ENCODE data around the gene STRA8.

Gene STRA8

DNA sequence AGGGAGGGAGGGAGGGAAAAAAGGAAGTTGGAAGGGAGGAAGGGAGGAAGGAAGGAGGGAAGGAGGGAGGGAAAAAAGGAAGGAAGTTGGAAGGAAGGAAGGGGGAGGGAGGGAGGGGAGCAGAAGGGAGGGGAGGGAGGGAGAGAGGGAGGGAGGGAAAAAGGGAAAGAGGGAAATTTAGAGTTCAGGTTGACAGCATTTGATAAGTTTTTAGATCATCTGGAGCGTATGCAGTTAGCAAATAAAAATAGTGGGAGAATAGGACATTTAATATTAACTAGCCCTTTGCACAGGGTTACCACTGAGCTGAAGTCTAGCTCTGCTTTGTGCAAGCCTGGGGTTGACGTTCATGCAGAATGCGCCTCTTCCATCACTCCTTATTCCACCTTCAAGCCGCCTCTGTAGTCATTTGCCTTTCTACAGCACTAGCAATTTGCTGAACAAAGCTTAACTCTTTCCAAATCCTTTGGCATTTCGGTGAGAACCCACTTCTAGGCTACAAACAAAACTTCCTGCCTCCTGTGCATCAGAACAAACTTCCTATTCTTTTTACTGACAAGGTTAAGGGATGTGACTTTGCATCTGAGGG, 8.6 kb downstream of the STRA8 start:
- Histone ChIP-seq H3K27me3 (ENCODE audit: insufficient read depth, low read length) (no peaks in the 10 kb centered on the region), H3K14ac (ENCODE audit: low read length) (no peak overlapping the region), H2AK5ac (ENCODE audit: low read length) (no peak overlapping the region), H2BK12ac (ENCODE audit: low read length) (no peak overlapping the region), H2BK5ac (ENCODE audit: low read depth, low read length, poor library complexity) (no peak overlapping the region), H2BK120ac (ENCODE audit: insufficient read depth, low read length, poor library complexity) (no peak overlapping the region), H3K27ac (ENCODE audit: low read depth, low read length) (no peak overlapping the region), H4K12ac (ENCODE audit: low read depth, low read length) (no peak overlapping the region), H3K4me1 (ENCODE audit: control insufficient read depth in 1 of 2, insufficient read depth in 2 of 2, low read length in 2 of 2) (no peaks in the 10 kb centered on the region), H3K79me2 (ENCODE audit: control insufficient read depth, insufficient read depth, low read length, poor library complexity) (no peaks in the 10 kb centered on the region), H3K4ac (ENCODE audit: low read depth, low read length) (no peak overlapping the region), H3K4me2 (ENCODE audit: low read length) (no peak overlapping the region), H2AFZ (ENCODE audit: insufficient read depth, low read length, poor library complexity) (no peak overlapping the region), H3K9ac (ENCODE audit: low read length) (no peak overlapping the region), H3K36me3 (ENCODE audit: control insufficient read depth in 1 of 2, insufficient read depth in 2 of 2, low read length in 2 of 2) (no peaks in the 10 kb centered on the region), H4K91ac (ENCODE audit: low read depth, low read length) (no peak overlapping the region), H4K8ac (ENCODE audit: low read depth, low read length) (no peak overlapping the region), H3K18ac (ENCODE audit: low read length) (no peak overlapping the region), H3K9me3 (ENCODE audit: insufficient read depth, low read depth, low read length) (peaks cover 2% of the 10 kb centered on the region), H3K4me3 (ENCODE audit: low read depth, low read length) (no peak overlapping the region), H3K79me1 (ENCODE audit: low read length) (no peaks in the 10 kb centered on the region), H3K23ac (ENCODE audit: low read length) (no peak overlapping the region)
- no CpG with 5 or more reads among the region's 5 CpGs for WGBS (ENCODE audit: extremely low coverage, insufficient coverage, insufficient read length)
- DNase-seq, result no peak

DNA sequence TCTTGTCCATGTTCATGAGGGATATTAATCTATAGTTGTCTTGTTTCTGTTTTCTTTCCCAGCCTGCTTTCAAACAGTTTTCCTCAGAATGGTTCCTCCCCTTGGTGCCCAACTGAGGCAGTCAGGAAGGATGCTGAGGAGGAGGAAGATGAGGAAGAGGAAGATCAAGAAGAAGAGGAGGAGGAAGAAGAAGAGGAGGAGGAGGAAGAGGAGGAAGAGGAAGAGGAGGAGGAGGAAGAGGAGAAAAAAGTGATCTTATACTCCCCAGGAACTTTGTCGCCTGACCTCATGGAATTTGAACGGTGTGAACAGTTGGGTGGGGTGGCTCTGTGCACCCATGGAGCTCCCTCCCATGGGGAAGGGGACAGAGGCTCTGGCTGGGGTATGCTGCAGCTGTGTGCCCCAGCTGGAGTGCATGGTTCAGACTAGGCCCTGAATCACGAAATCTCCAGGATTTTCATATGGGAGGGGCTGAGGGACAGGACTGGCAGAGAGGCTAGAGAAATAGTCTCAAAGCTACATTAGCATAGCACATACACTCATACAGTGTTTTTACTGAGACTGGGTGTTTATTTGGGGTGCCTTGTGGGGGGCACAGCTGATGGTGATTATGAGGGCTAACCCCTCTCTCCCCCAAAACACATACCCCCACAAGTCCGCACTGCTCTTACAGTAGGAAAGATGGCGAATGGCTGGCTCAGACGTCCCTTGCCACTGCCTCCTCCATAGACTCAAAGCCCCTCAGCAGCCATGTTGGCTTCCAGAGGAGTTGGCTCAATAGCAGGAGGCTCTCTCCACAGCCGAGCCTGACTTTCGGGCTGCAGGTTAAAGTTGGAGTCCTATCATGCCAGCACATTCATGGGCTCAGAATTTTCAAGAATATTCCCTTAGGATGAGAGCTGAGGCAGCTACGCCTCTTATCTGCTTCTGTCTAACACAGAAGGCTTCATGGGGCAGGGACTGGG, 11.9 kb downstream of the STRA8 start:
- Histone ChIP-seq H2AFZ (ENCODE audit: insufficient read depth, low read length, poor library complexity) (no peak overlapping the region), H3K27me3 (ENCODE audit: insufficient read depth, low read length) (no peaks in the 10 kb centered on the region), H2BK120ac (ENCODE audit: insufficient read depth, low read length, poor library complexity) (no peak overlapping the region), H3K14ac (ENCODE audit: low read length) (no peak overlapping the region), H4K12ac (ENCODE audit: low read depth, low read length) (no peak overlapping the region), H3K18ac (ENCODE audit: low read length) (no peak overlapping the region), H3K23ac (ENCODE audit: low read length) (no peak overlapping the region), H3K27ac (ENCODE audit: low read depth, low read length) (no peak overlapping the region), H2BK5ac (ENCODE audit: low read depth, low read length, poor library complexity) (no peak overlapping the region), H3K36me3 (ENCODE audit: control insufficient read depth in 1 of 2, insufficient read depth in 2 of 2, low read length in 2 of 2) (no peaks in the 10 kb centered on the region), H3K79me2 (ENCODE audit: control insufficient read depth, insufficient read depth, low read length, poor library complexity) (no peaks in the 10 kb centered on the region), H3K4me1 (ENCODE audit: control insufficient read depth in 1 of 2, insufficient read depth in 2 of 2, low read length in 2 of 2) (peaks cover 0 to 4% of the 10 kb centered on the region in 2 experiments), H2AK5ac (ENCODE audit: low read length) (no peak overlapping the region), H2BK12ac (ENCODE audit: low read length) (no peak overlapping the region), H3K9me3 (ENCODE audit: insufficient read depth, low read depth, low read length) (peaks cover 2% of the 10 kb centered on the region), H3K79me1 (ENCODE audit: low read length) (peaks cover 2% of the 10 kb centered on the region), H3K9ac (ENCODE audit: low read length) (no peak overlapping the region), H4K8ac (ENCODE audit: low read depth, low read length) (no peak overlapping the region), H3K4me2 (ENCODE audit: low read length) (no peak overlapping the region), H3K4ac (ENCODE audit: low read depth, low read length) (no peak overlapping the region), H4K91ac (ENCODE audit: low read depth, low read length) (no peak overlapping the region), H3K4me3 (ENCODE audit: low read depth, low read length) (no peak overlapping the region)
- WGBS (ENCODE audit: extremely low coverage, insufficient coverage, insufficient read length), result no CpG with 5 or more reads among the region's 9 CpGs
- DNase-seq, result peak in 1 of 2 donors; percentile 1

DNA sequence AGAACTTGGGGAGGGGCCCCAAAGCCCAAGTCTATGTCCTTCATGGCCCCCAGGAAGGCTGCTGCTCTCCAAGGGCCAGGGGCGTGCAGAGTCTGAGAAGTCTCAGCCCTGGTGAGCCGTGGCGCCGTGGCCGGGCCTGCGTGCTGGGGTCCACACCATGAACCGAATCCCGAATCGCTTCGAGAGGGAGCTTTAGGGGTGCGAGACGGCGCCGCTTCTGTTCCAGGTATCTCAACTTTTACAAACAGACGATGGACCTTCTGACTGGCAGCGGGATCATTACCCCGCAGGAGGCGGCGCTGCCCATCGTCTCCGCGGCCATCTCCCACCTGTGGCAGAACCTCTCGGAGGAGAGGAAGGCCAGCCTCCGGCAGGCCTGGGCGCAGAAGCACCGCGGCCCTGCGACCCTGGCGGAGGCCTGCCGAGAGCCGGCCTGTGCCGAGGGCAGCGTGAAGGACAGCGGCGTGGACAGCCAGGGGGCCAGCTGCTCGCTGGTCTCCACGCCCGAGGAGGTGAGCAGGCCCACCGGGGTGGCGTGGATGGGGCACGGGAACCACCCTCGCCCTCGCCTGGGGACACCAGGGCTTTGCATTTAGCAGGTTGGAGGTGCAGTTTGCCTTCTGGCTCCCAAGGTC, 12.7 kb downstream of the STRA8 start:
- Histone ChIP-seq H3K9ac (ENCODE audit: low read length) (no peak overlapping the region), H3K4me1 (ENCODE audit: control insufficient read depth in 1 of 2, insufficient read depth in 2 of 2, low read length in 2 of 2) (peaks cover 0 to 4% of the 10 kb centered on the region in 2 experiments), H3K27ac (ENCODE audit: low read depth, low read length) (no peak overlapping the region), H3K4me3 (ENCODE audit: low read depth, low read length) (peak overlapping the region; percentile 20), H4K12ac (ENCODE audit: low read depth, low read length) (no peak overlapping the region), H3K79me2 (ENCODE audit: control insufficient read depth, insufficient read depth, low read length, poor library complexity) (no peaks in the 10 kb centered on the region), H3K36me3 (ENCODE audit: control insufficient read depth in 1 of 2, insufficient read depth in 2 of 2, low read length in 2 of 2) (no peaks in the 10 kb centered on the region), H3K27me3 (ENCODE audit: insufficient read depth, low read length) (no peaks in the 10 kb centered on the region), H3K9me3 (ENCODE audit: insufficient read depth, low read depth, low read length) (peaks cover 2% of the 10 kb centered on the region), H3K79me1 (ENCODE audit: low read length) (peaks cover 2% of the 10 kb centered on the region), H2BK5ac (ENCODE audit: low read depth, low read length, poor library complexity) (no peak overlapping the region), H3K14ac (ENCODE audit: low read length) (no peak overlapping the region), H3K4ac (ENCODE audit: low read depth, low read length) (no peak overlapping the region), H3K23ac (ENCODE audit: low read length) (no peak overlapping the region), H3K4me2 (ENCODE audit: low read length) (no peak overlapping the region), H4K8ac (ENCODE audit: low read depth, low read length) (no peak overlapping the region), H2BK120ac (ENCODE audit: insufficient read depth, low read length, poor library complexity) (no peak overlapping the region), H3K18ac (ENCODE audit: low read length) (no peak overlapping the region), H2AK5ac (ENCODE audit: low read length) (no peak overlapping the region), H2AFZ (ENCODE audit: insufficient read depth, low read length, poor library complexity) (no peak overlapping the region), H2BK12ac (ENCODE audit: low read length) (no peak overlapping the region), H4K91ac (ENCODE audit: low read depth, low read length) (no peak overlapping the region)
- DNase-seq, result peak in 1 of 2 donors; percentile 11
- WGBS (ENCODE audit: extremely low coverage, insufficient coverage, insufficient read length), result no CpG with 5 or more reads among the region's 43 CpGs

DNA sequence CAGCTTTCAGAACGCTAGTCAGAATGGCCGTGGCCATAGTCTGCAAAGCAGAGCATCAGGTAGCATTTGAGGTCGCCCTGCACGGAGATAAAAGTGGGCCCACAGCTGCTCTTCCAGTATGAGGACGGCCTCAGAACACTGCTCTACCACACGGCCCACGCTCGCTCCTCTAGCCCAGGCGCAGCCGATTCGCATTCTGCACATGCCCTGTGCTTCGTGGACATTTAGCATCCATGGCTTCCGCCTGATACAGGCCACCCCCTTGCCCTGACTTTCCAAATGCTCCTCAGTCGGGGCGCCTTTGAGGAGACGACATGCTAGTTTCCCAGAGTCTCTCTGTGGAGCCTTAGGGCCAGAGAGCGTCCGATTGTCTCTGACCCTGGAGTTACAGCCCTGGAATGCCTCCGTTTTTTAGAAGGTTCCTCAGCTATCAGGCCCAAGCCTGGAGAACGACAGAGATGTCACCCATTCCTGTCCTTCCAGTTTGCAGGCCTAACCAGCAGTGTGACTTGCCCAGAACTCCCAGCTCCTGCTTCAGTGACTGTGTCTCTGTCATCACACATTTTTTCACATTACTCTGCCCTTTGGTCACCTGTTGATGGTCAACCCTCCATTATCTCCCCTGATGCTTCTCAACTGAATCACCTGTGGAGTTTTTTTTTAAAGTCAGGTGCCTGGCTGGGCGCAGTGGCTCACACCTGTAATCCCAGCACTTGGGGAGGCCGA, 14.3 kb downstream of the STRA8 start:
- DNase-seq, result peak; percentile 94 to 97
- Histone ChIP-seq H2BK5ac (ENCODE audit: low read depth, low read length, poor library complexity) (no peak overlapping the region), H3K36me3 (ENCODE audit: control insufficient read depth in 1 of 2, insufficient read depth in 2 of 2, low read length in 2 of 2) (no peaks in the 10 kb centered on the region), H3K79me1 (ENCODE audit: low read length) (peaks cover 2% of the 10 kb centered on the region), H4K12ac (ENCODE audit: low read depth, low read length) (no peak overlapping the region), H3K9me3 (ENCODE audit: insufficient read depth, low read depth, low read length) (peaks cover 2% of the 10 kb centered on the region), H4K8ac (ENCODE audit: low read depth, low read length) (no peak overlapping the region), H3K4me2 (ENCODE audit: low read length) (no peak overlapping the region), H3K9ac (ENCODE audit: low read length) (no peak overlapping the region), H3K27me3 (ENCODE audit: insufficient read depth, low read length) (no peaks in the 10 kb centered on the region), H3K18ac (ENCODE audit: low read length) (no peak overlapping the region), H3K4me1 (ENCODE audit: control insufficient read depth in 1 of 2, insufficient read depth in 2 of 2, low read length in 2 of 2) (peaks cover 4 to 12% of the 10 kb centered on the region in 2 experiments), H2BK12ac (ENCODE audit: low read length) (no peak overlapping the region), H3K23ac (ENCODE audit: low read length) (no peak overlapping the region), H3K4ac (ENCODE audit: low read depth, low read length) (no peak overlapping the region), H3K4me3 (ENCODE audit: low read depth, low read length) (no peak overlapping the region), H2BK120ac (ENCODE audit: insufficient read depth, low read length, poor library complexity) (no peak overlapping the region), H3K79me2 (ENCODE audit: control insufficient read depth, insufficient read depth, low read length, poor library complexity) (no peaks in the 10 kb centered on the region), H2AFZ (ENCODE audit: insufficient read depth, low read length, poor library complexity) (no peak overlapping the region), H2AK5ac (ENCODE audit: low read length) (no peak overlapping the region), H4K91ac (ENCODE audit: low read depth, low read length) (no peak overlapping the region), H3K27ac (ENCODE audit: low read depth, low read length) (no peak overlapping the region), H3K14ac (ENCODE audit: low read length) (no peak overlapping the region)
- no CpG with 5 or more reads among the region's 22 CpGs for WGBS (ENCODE audit: extremely low coverage, insufficient coverage, insufficient read length)

Measured in trophoblast cell (in vitro differentiated cells and primary cell).